Progenitor cell of endocrine pancreas (in vitro differentiated cells): ENCODE data around the gene TRIM37. TPM values are rescaled to one million over a fixed set of nuclear protein-coding genes. Genes with fewer than 3 reads are reported as not detected.

ENCODE experiments used
- DNase-seq: peaks from one replicate; pipeline ENCODE4 v3.0.0; 2021; ENCODE audit warnings: low spot score; ENCODE audit not compliant: unreplicated experiment
- H3K27ac Mint-ChIP-seq: 2 replicates; pipeline ENCODE4 v1.8.0; 2021; ENCODE audit warnings: mild to moderate bottlenecking, moderate library complexity, mixed read lengths
- H3K27me3 Mint-ChIP-seq: 2 replicates; pipeline ENCODE4 v1.8.0; 2021; ENCODE audit warnings: mixed read lengths
- H3K36me3 Mint-ChIP-seq: 2 replicates; pipeline ENCODE4 v1.8.0; 2022; ENCODE audit warnings: mixed read lengths; ENCODE audit not compliant: insufficient read depth
- H3K4me1 Mint-ChIP-seq: 2 replicates; pipeline ENCODE4 v1.8.0; 2021; ENCODE audit warnings: low read depth, mixed read lengths
- H3K4me3 Mint-ChIP-seq: 2 replicates; pipeline ENCODE4 v1.8.0; 2021; ENCODE audit warnings: low read depth, mild to moderate bottlenecking, moderate library complexity, mixed read lengths
- H3K9me3 Mint-ChIP-seq: 2 replicates; pipeline ENCODE4 v1.8.0; 2021; ENCODE audit warnings: low read depth, mixed read lengths
- CTCF ChIP-seq: fragments of 200-600 bp; sonication (generic); IDR thresholded peaks from one replicate; pipeline ENCODE4 v1.5.0; 2021; ENCODE audit warnings: antibody characterized with exemption, mild to moderate bottlenecking; ENCODE audit not compliant: unreplicated experiment
- total RNA-seq: library from RNA; stranded (reverse); gene quantifications from 2 replicates; pipeline ENCODE4 v1.2.1, GENCODE V29; 2021

Gene TRIM37
- total RNA-seq, 1 donor from 2014 or later, result 25.9 TPM

DNA sequence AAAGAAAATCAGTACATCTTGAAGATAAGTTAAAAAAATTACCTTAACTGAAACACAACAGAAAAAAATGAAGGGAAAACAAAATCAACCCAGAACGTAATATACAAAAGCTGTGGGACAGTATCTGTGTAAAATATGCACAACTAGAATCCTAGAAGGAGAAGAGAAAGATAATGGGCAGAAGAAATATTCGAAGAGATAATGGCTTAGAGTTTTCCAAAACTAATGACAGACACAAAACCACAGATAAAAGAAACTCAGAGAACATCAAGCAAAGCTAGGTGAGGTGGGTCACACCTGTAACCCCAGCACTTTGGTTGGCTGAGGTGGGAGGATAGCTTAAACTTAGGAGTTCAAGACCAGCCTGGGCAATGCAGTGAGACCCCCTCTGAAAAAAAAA lies 117.1 kb downstream of the TRIM37 start:
- TF ChIP-seq CTCF, result no peak
- Mint-ChIP-seq H3K36me3 (no peaks in the 10 kb centered on the region), H3K4me1 (peaks cover 5% of the 10 kb centered on the region), H3K4me3 (no peak overlapping the region), H3K9me3 (no peaks in the 10 kb centered on the region), H3K27ac (no peak overlapping the region), H3K27me3 (no peaks in the 10 kb centered on the region)
- no peak for DNase-seq

- no peak for DNase-seq
- Mint-ChIP-seq H3K36me3 (no peaks in the 10 kb centered on the region), H3K27me3 (no peaks in the 10 kb centered on the region), H3K4me1 (no peaks in the 10 kb centered on the region), H3K9me3 (no peaks in the 10 kb centered on the region), H3K4me3 (no peak overlapping the region), H3K27ac (no peak overlapping the region)
- TF ChIP-seq CTCF, result no peak
These were observed 120.7 kb downstream of the TRIM37 start for GRCh38 chr17:58985971-58986370.

DNA sequence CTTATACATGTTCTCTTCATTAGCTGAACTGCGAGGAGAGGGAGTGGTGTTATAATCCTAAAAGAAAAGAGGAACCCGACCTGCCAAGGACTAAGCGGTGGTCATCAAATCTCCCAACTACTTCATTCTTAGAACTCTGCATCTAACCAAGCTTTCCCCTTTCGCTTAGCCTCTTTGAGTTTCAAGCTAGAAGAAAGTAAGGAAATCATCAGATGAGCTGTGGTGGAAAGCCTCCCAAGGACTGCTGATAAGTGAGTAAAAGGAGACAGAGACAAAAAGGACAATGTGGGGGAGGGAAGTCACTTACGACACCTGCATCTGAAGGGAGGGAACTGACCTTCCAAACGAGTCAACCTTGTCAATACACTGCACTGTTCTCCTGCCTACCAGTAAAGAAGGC lies 121.3 kb downstream of the TRIM37 start:
- Mint-ChIP-seq H3K27me3 (no peaks in the 10 kb centered on the region), H3K9me3 (no peaks in the 10 kb centered on the region), H3K36me3 (no peaks in the 10 kb centered on the region), H3K27ac (no peak overlapping the region), H3K4me3 (no peak overlapping the region), H3K4me1 (no peaks in the 10 kb centered on the region)
- TF ChIP-seq CTCF, result no peak
- DNase-seq, result no peak

DNA sequence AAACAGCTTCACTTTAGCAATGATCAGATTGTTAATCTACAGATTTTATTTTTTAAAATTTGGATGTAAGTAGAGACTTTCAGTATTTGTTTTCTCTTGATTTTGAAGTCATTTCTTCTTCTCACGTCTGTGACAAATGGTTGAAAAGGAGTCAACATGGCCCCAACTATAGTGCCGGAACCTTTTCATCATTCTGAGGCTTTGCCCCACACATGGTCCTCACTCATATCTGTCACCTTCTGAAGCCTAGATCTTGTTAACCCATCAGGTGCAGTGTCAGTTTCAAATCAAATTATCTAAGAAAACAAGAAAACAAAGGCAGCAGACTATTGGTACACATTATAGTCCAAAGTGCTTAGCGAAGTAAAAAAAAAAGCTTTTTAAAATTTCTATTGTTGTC lies 124.1 kb downstream of the TRIM37 start:
- Mint-ChIP-seq H3K4me3 (no peak overlapping the region), H3K4me1 (no peaks in the 10 kb centered on the region), H3K9me3 (no peaks in the 10 kb centered on the region), H3K27ac (peak overlapping the region; percentile 27), H3K36me3 (no peaks in the 10 kb centered on the region), H3K27me3 (no peaks in the 10 kb centered on the region)
- TF ChIP-seq CTCF, result no peak
- no peak for DNase-seq

DNA sequence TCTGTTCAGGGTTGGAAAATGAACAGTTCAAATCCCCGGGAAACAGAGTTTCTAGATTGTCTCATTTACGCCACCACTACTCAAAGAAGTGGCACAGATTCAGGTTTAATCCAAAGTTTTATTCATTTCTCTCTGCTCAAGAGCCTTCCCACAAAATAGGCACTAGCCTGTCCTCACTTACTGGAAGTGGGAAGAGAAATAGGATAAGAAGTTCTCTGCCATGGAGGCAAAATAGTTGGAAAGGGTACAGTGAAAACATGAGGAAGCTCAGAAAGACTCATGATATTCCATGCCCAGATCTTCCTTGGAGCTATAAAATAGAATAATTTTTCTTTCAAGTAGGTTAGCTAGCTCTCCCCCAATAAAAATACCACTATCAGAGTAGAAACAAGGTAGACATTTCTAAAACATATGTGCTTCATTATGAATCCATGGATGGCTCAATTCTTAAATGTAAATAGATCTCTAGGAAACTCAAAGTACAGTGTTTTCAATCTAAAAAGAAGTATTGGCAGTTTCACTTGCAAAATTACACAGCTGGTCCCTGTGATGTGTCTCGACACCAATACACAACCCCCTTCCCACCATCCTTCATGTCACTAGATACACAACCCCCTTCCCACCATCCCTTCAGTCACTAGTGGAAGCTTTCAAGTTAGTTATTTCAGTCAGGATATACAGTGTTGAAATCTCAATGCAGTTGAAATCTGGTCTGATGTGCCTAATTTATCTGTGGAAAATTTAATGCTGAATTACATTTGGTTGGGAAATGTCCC lies 125.8 kb downstream of the TRIM37 start:
- TF ChIP-seq CTCF, result no peak
- no peaks in the 10 kb centered on the region for H3K27me3 Mint-ChIP-seq
- no peaks in the 10 kb centered on the region for H3K9me3 Mint-ChIP-seq
- DNase-seq, result no peak
- H3K27ac Mint-ChIP-seq, result no peak overlapping the region
- H3K4me3 Mint-ChIP-seq, result no peak overlapping the region
- H3K4me1 Mint-ChIP-seq, result no peaks in the 10 kb centered on the region
- H3K36me3 Mint-ChIP-seq, result no peaks in the 10 kb centered on the region
